GM23248 (cell line): ENCODE measurements around the gene RNF183. TPM values are rescaled to one million over a fixed set of nuclear protein-coding genes. Genes with fewer than 3 reads are reported as not detected.
"Not testable (repeated sequence)": the region's sequence is repeated elsewhere in the genome, so short reads cannot be mapped to it uniquely, and the experiment has no call there.

Source experiments
- DNase-seq: peaks from one replicate; pipeline ENCODE4 v3.0.0-alpha.2; 2015
- H2AFZ ChIP-seq: fragments of 200-600 bp; sonication (generic); 2 replicates; pipeline ENCODE4 v1.6.1; 2016; ENCODE audit warnings: antibody characterized with exemption
- H3F3A ChIP-seq: fragments of 200-600 bp; sonication (generic); 2 replicates; pipeline ENCODE4 v1.6.1; 2016; ENCODE audit warnings: mild to moderate bottlenecking, antibody characterized with exemption, mixed run types; ENCODE audit not compliant: insufficient read depth
- H3K27ac ChIP-seq: fragments of 200-600 bp; sonication (generic); 2 replicates; pipeline ENCODE4 v1.5.1; 2016; ENCODE audit warnings: mild to moderate bottlenecking
- H3K27me3 ChIP-seq: fragments of 200-600 bp; sonication (generic); replicated peaks from 2 replicates; pipeline ENCODE4 v1.6.1; 2016; ENCODE audit warnings: mild to moderate bottlenecking; ENCODE audit not compliant: insufficient read depth
- H3K36me3 ChIP-seq: fragments of 200-600 bp; sonication (generic); 2 replicates; pipeline ENCODE4 v1.6.1; 2016; ENCODE audit warnings: low read depth, mild to moderate bottlenecking
- H3K4me1 ChIP-seq: fragments of 200-600 bp; sonication (generic); 2 replicates; pipeline ENCODE4 v1.6.1; 2016; ENCODE audit warnings: mild to moderate bottlenecking; ENCODE audit not compliant: insufficient read depth
- H3K4me2 ChIP-seq: fragments of 200-600 bp; sonication (generic); one replicate; pipeline ENCODE4 v1.6.1; 2016; ENCODE audit warnings: mild to moderate bottlenecking; ENCODE audit not compliant: unreplicated experiment
- H3K4me3 ChIP-seq: fragments of 200-600 bp; sonication (generic); 2 replicates; pipeline ENCODE4 v1.5.1; 2016; ENCODE audit warnings: mild to moderate bottlenecking
- H3K79me2 ChIP-seq: fragments of 200-600 bp; sonication (generic); 2 replicates; pipeline ENCODE4 v1.6.1; 2016; ENCODE audit warnings: mild to moderate bottlenecking; ENCODE audit not compliant: insufficient read depth
- H3K9ac ChIP-seq: fragments of 200-600 bp; sonication (generic); 2 replicates; pipeline ENCODE4 v1.6.1; 2016; ENCODE audit warnings: mild to moderate bottlenecking
- H3K9me2 ChIP-seq: fragments of 200-600 bp; sonication (generic); 2 replicates; pipeline ENCODE4 v1.6.1; 2016; ENCODE audit warnings: mixed run types, mild to moderate bottlenecking, moderate library complexity; ENCODE audit not compliant: insufficient read depth
- H3K9me3 ChIP-seq: fragments of 200-600 bp; sonication (generic); one replicate; pipeline ENCODE4 v1.6.1; 2017; ENCODE audit warnings: low read depth
- H4K20me1 ChIP-seq: fragments of 200-600 bp; sonication (generic); 2 replicates; pipeline ENCODE4 v1.6.0; 2016; ENCODE audit not compliant: insufficient read depth
- EZH2 ChIP-seq: fragments of 200-600 bp; sonication (generic); IDR thresholded peaks from 2 replicates; pipeline ENCODE4 v1.6.1; 2018; ENCODE audit warnings: antibody characterized with exemption, mild to moderate bottlenecking; ENCODE audit not compliant: insufficient read depth, poor library complexity, severe bottlenecking
- EZH2phosphoT487 ChIP-seq: fragments of 200-600 bp; sonication (generic); IDR thresholded peaks from 2 replicates; pipeline ENCODE4 v1.6.1; 2018; ENCODE audit warnings: antibody characterized with exemption, moderate library complexity, mild to moderate bottlenecking, low read depth; ENCODE audit not compliant: insufficient read depth
- WGBS, 2 experiments: methylation state at CpG; one replicate each; pipeline ENCODE4 v1.1.6; 2015 to 2017; ENCODE audit warnings: low lambda C conversion rate in 2 of 2, low coverage in 1 of 2; ENCODE audit errors: missing lambda C conversion rate in 2 of 2; 5-methylcytosine and 5-hydroxymethylcytosine counted together
- in situ Hi-C: fragments of 300-500 bp; cut with MboI; formaldehyde crosslinking; loops from 2 replicates; pipeline ENCODE4 v1.15.0; 2020
- polyA plus RNA-seq: library from polyadenylated mRNA; unstranded; fragments of >200 nt; fragmentation: Nextera tagmentation; extraction: Ambion mirVana; gene quantifications from 2 replicates; pipeline ENCODE4 v1.2.1, GENCODE V29; 2016
- total RNA-seq: library from RNA; depleted of rRNA; stranded (reverse); fragments of >200 nt; shearing (Covaris generic); gene quantifications from 2 replicates; pipeline ENCODE4 v1.2.3, GENCODE V29; 2014

Gene RNF183
- total and polyA plus RNA-seq, 2 experiments from 2014 or later, result not detected

DNA sequence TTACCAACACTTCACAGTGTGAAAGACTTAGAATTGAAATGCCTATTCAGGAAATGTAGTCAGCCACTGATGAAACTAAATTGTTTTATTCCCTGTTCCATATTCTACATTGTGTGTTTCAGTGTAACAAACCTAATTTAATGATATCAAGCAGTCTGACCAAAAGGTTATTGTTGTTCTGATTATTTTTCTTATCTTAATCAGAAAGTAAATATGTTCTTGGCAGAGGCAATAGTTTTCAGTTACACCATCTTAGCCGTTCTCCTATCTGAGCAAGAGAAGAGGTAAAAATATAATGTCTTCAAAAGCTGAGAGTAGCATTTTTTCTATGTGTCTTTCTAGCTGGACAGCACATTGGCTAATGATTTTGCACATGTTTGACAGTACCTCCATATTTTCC, 44.9 kb downstream of the RNF183 start:
- in situ Hi-C loops, result no loop called here
- no peak for TF ChIP-seq EZH2
- no peak for TF ChIP-seq EZH2phosphoT487
- Histone ChIP-seq H3K27ac (no peak overlapping the region), H3K27me3 (no peaks in the 10 kb centered on the region), H3K9ac (no peak overlapping the region), H3K4me2 (no peak overlapping the region), H3K9me2 (no peaks in the 10 kb centered on the region), H3K79me2 (peaks cover 19% of the 10 kb centered on the region), H3K9me3 (no peaks in the 10 kb centered on the region), H3K4me3 (no peak overlapping the region), H3F3A (no peaks in the 10 kb centered on the region), H4K20me1 (no peaks in the 10 kb centered on the region), H3K36me3 (peaks cover 49% of the 10 kb centered on the region), H2AFZ (no peak overlapping the region), H3K4me1 (no peaks in the 10 kb centered on the region)
- DNase-seq, result no peak
- 96 to 100% methylated on average over 1 of the region's 1 CpG for WGBS, 2 experiments

DNA sequence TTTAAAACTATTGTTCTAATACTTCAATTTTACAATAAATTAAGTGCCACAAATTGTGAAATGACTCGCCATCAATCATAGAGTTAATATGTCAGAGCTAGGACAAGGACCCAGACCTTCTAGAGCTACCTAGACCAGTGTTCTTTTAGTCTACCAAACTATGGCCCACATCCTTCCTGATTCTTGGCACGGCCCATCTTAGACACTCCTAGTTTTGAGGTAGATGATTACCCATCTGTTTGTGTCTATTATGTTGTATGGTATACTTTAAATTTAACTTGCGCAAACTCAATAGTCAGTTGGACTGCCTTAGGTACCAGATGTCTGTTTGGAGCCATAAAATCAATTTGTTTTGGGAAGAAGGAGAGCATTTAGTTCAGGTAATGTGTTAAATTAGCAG, 45.3 kb downstream of the RNF183 start:
- Histone ChIP-seq H3K27me3 (no peaks in the 10 kb centered on the region), H2AFZ (no peak overlapping the region), H4K20me1 (no peaks in the 10 kb centered on the region), H3K9ac (no peak overlapping the region), H3F3A (no peaks in the 10 kb centered on the region), H3K36me3 (peaks cover 49% of the 10 kb centered on the region), H3K79me2 (peaks cover 24% of the 10 kb centered on the region), H3K9me3 (no peaks in the 10 kb centered on the region), H3K4me3 (no peak overlapping the region), H3K27ac (no peak overlapping the region), H3K4me1 (no peaks in the 10 kb centered on the region), H3K4me2 (no peak overlapping the region), H3K9me2 (no peaks in the 10 kb centered on the region)
- 85 to 89% methylated on average over 3 of the region's 3 CpGs for WGBS, 2 experiments
- no peak for DNase-seq
- no peak for TF ChIP-seq EZH2
- no peak for TF ChIP-seq EZH2phosphoT487
- in situ Hi-C loops, result no loop called here

DNA sequence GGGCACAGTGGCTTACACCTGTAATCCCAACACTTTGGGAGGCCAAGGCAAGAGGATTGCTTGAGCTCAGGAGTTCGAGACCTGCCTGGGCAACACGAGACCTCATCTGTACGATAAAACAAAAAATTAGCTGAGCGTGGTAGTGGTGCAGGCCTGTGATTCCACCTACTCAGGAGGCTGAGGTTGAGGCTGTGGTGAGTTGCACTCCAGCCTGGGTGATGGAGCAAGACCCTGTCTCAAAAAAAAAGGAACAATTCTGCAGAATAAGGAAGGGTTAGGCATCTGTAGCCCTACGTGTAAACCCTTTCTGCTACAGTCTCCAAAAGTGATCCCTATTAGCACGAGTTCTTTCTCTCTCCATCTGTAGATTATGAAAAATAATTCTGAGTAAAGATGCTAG, 47.7 kb downstream of the RNF183 start:
- H3K9ac ChIP-seq, result no peak overlapping the region
- no peaks in the 10 kb centered on the region for H3F3A ChIP-seq
- in situ Hi-C loops, result no loop called here
- H3K4me1 ChIP-seq, result no peaks in the 10 kb centered on the region
- H3K36me3 ChIP-seq, result peaks cover 29% of the 10 kb centered on the region
- no peak overlapping the region for H3K4me2 ChIP-seq
- H2AFZ ChIP-seq, result no peak overlapping the region
- no peaks in the 10 kb centered on the region for H3K9me2 ChIP-seq
- H3K27me3 ChIP-seq, result no peaks in the 10 kb centered on the region
- H4K20me1 ChIP-seq, result no peaks in the 10 kb centered on the region
- 98% methylated on average over 6 of the region's 6 CpGs for WGBS, 2 experiments
- no peak overlapping the region for H3K4me3 ChIP-seq
- H3K27ac ChIP-seq, result no peak overlapping the region
- no peak for DNase-seq
- TF ChIP-seq EZH2phosphoT487, result no peak
- no peak for TF ChIP-seq EZH2
- H3K9me3 ChIP-seq, result no peaks in the 10 kb centered on the region
- H3K79me2 ChIP-seq, result peaks cover 48% of the 10 kb centered on the region

DNA sequence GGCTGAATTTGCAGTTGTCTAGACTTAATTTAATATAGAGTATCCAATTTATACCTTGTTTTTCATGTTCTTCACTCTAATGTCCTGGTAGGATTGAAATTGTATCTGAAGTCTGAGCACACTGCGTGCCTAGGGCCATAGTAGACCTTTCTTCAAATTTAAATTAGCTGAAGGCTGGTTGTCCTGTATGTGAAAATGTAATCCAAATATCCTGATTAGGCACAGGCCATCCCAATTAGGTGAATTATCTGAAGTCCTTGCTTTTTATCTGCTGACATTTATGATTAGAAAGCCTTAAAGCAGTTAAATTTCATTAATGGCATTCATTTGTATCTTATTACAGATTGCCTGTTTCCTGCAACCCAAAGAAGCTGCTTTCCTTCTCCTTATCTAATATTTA, 48.2 kb downstream of the RNF183 start:
- TF ChIP-seq EZH2phosphoT487, result no peak
- no peak for TF ChIP-seq EZH2
- in situ Hi-C loops, result no loop called here
- H3K9me3 ChIP-seq, result no peaks in the 10 kb centered on the region
- no peak overlapping the region for H3K27ac ChIP-seq
- H3K4me1 ChIP-seq, result no peaks in the 10 kb centered on the region
- no peaks in the 10 kb centered on the region for H4K20me1 ChIP-seq
- H3K79me2 ChIP-seq, result peaks cover 48% of the 10 kb centered on the region
- H3K4me2 ChIP-seq, result no peak overlapping the region
- no peak overlapping the region for H3K4me3 ChIP-seq
- H3K27me3 ChIP-seq, result no peaks in the 10 kb centered on the region
- H3K9me2 ChIP-seq, result no peaks in the 10 kb centered on the region
- H2AFZ ChIP-seq, result no peak overlapping the region
- WGBS, 2 experiments, result 91 to 100% methylated on average over 1 of the region's 1 CpG
- H3K9ac ChIP-seq, result no peak overlapping the region
- H3F3A ChIP-seq, result no peaks in the 10 kb centered on the region
- DNase-seq, result no peak
- peaks cover 29% of the 10 kb centered on the region for H3K36me3 ChIP-seq

DNA sequence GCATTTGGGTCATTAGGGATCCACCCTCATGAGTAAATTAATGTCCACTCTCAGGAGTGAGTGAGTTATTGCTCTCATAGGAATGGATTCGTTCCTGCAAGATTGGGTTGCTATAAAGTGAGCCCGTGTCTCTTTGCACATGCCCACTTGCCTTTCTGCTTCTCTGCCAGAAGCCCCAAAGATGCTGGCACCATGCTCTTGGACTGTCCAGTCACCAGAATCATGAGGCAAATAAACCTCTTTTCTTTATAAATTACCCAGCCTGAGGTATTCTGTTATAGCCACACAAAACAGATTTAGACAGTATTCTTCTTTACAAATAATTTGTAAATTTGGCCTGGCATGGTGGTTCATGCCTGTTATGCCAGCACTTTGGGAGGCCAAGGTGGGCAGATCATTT, 52.4 kb downstream of the RNF183 start:
- H3F3A ChIP-seq, result no peaks in the 10 kb centered on the region
- no peak for DNase-seq
- no peak overlapping the region for H3K27ac ChIP-seq
- TF ChIP-seq EZH2 (no peak), EZH2phosphoT487 (no peak)
- in situ Hi-C loops, result no loop called here
- H3K4me2 ChIP-seq, result no peak overlapping the region
- H3K27me3 ChIP-seq, result no peaks in the 10 kb centered on the region
- no peaks in the 10 kb centered on the region for H3K9me3 ChIP-seq
- H3K9me2 ChIP-seq, result no peaks in the 10 kb centered on the region
- no peak overlapping the region for H3K4me3 ChIP-seq
- no peak overlapping the region for H3K9ac ChIP-seq
- H3K4me1 ChIP-seq, result no peaks in the 10 kb centered on the region
- 0 out of 2 replicates have a peak, but pooled peaks cover 3% of the 10 kb centered on the region for H3K36me3 ChIP-seq
- H3K79me2 ChIP-seq, result peaks cover 85% of the 10 kb centered on the region
- no peaks in the 10 kb centered on the region for H4K20me1 ChIP-seq
- WGBS, 2 experiments, result 94 to 100% methylated on average over 2 of the region's 2 CpGs
- no peak overlapping the region for H2AFZ ChIP-seq

DNA sequence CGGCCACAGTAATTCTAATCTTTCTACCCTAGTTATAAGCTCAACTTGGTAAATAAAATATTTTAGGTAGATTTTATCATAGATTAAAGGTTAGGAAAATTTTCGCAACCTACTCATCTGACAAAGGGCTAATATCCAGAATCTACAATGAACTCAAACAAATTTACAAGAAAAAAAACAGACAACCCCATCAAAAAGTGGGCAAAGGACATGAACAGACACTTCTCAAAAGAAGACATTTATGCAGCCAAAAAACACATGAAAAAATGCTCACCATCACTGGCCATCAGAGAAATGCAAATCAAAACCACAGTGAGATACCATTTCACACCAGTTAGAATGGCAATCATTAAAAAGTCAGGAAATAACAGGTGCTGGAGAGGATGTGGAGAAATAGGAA, 53.5 kb downstream of the RNF183 start:
- H3K4me3 ChIP-seq, H3K9me3 ChIP-seq, H3K4me1 ChIP-seq, H3K36me3 ChIP-seq, DNase-seq, H2AFZ ChIP-seq, H4K20me1 ChIP-seq, H3F3A ChIP-seq, H3K9ac ChIP-seq, H3K27ac ChIP-seq, H3K27me3 ChIP-seq, in situ Hi-C loops, H3K4me2 ChIP-seq, H3K9me2 ChIP-seq: not testable (repeated sequence)
- WGBS, 2 experiments, result 97 to 98% methylated on average over 2 of the region's 2 CpGs
- H3K79me2 ChIP-seq, result peaks cover 91% of the 10 kb centered on the region
